A549 (cell line): ENCODE measurements around the gene DCAF8. TPM values are rescaled to one million over a fixed set of nuclear protein-coding genes. Genes with fewer than 3 reads are reported as not detected.

Experiments
- ATAC-seq, 2 experiments: fragments of 200-7000 bp in 1 of 2; fragments of >200 bp in 1 of 2; cut with Nextera tagmentation in 1 of 2; cut with Tn5 transposase in 1 of 2; 3 replicates each; pipeline versions ENCODE4 v1.8.0 to v1.9.1; 2018 to 2020; ENCODE audit warnings: mild to moderate bottlenecking in 1 of 2, moderate library complexity in 1 of 2
- CTCF ChIA-PET: fragments of 300-600 bp; sonication (Branson Sonifier 250); formaldehyde crosslinking; extraction: SDS; loops from one replicate; lab custom pipeline; 2021; ENCODE audit warnings: antibody characterized with exemption, inconsistent platforms; lab: Yijun Ruan, JAX
- POLR2A ChIA-PET: fragments of 350-600 bp; formaldehyde crosslinking; extraction: SDS; loops from one replicate; lab custom pipeline; 2021; ENCODE audit warnings: antibody characterized with exemption, inconsistent platforms; lab: Yijun Ruan, JAX
- DNase-seq, 2 experiments: peaks; one replicate each; pipeline versions ENCODE4 v3.0.0 to v3.0.0-alpha.2; 2011 to 2016; ENCODE audit warnings: low read depth in 1 of 2, low spot score in 1 of 2
- FAIRE-seq: peaks from 2 replicates; lab custom pipeline; 2011; peaks lifted over from hg19 to GRCh38; lab: Jason Lieb, UNC
- H3K27ac ChIP-seq, 2 experiments: fragments of >200 bp; sonication (Bioruptor Twin); formaldehyde crosslinking; 3 replicates each; pipeline ENCODE4 v1.5.1; 2016 to 2017
- H3K4me1 ChIP-seq: fragments of >200 bp; sonication (Bioruptor Twin); formaldehyde crosslinking; 3 replicates; pipeline ENCODE4 v1.6.1; 2016
- H3K4me2 ChIP-seq: fragments of >200 bp; sonication (Bioruptor Twin); formaldehyde crosslinking; 3 replicates; pipeline ENCODE4 v1.6.1; 2016
- H3K4me3 ChIP-seq: fragments of >200 bp; sonication (Bioruptor Twin); formaldehyde crosslinking; 3 replicates; pipeline ENCODE4 v1.5.1; 2016
- H3K9me3 ChIP-seq: fragments of >200 bp; sonication (Bioruptor Twin); formaldehyde crosslinking; 3 replicates; pipeline ENCODE4 v1.6.1; 2016
- BCL3 ChIP-seq: fragments of >200 bp; sonication (Bioruptor Twin); formaldehyde crosslinking; IDR thresholded peaks from 3 replicates; pipeline ENCODE4 v1.6.1; 2016
- CEBPB ChIP-seq, 2 experiments: fragments of >200 bp in 1 of 2; sonication (Bioruptor Twin) in 1 of 2; formaldehyde crosslinking in 1 of 2; IDR thresholded peaks; 2 replicates each; pipeline ENCODE4 v1.6.1; 2012 to 2016
- CHD2 ChIP-seq: fragments of 150-350 bp; IDR thresholded peaks from 2 replicates; pipeline ENCODE4 v1.6.1; 2014; ENCODE audit warnings: low read length; ENCODE audit not compliant: partially characterized antibody
- EHMT2 ChIP-seq: fragments of 200-600 bp; sonication (generic); IDR thresholded peaks from 2 replicates; pipeline ENCODE4 v1.6.1; 2016; ENCODE audit warnings: antibody characterized with exemption, low read depth, mild to moderate bottlenecking, moderate library complexity
- EP300 ChIP-seq, 2 experiments: fragments of >200 bp; sonication (Bioruptor Twin); formaldehyde crosslinking; IDR thresholded peaks; 2 replicates in 1 of 2; 3 replicates in 1 of 2; pipeline ENCODE4 v1.6.1; 2016 to 2017
- FOSB ChIP-seq: fragments of 250-450 bp; sonication (Bioruptor Pico); IDR thresholded peaks from 2 replicates; pipeline ENCODE4 v1.5.0; 2020; ENCODE audit warnings: mild to moderate bottlenecking, moderate library complexity
- FOXS1 ChIP-seq: fragments of 250-450 bp; sonication (Bioruptor Pico); IDR thresholded peaks from 2 replicates; pipeline ENCODE4 v1.5.0; 2020; ENCODE audit warnings: mild to moderate bottlenecking, moderate library complexity
- HDAC2 ChIP-seq: fragments of 200-600 bp; sonication (generic); IDR thresholded peaks from 2 replicates; pipeline ENCODE4 v1.6.1; 2016
- HOXA7 ChIP-seq: fragments of 250-450 bp; sonication (Bioruptor Pico); IDR thresholded peaks from 2 replicates; pipeline ENCODE4 v1.5.0; 2020; ENCODE audit warnings: mild to moderate bottlenecking, moderate library complexity
- HOXB13 ChIP-seq: fragments of 250-450 bp; sonication (Bioruptor Pico); IDR thresholded peaks from 2 replicates; pipeline ENCODE4 v1.5.0; 2020; ENCODE audit warnings: low read depth, mild to moderate bottlenecking, moderate library complexity
- HOXB5 ChIP-seq: fragments of 250-450 bp; sonication (Bioruptor Pico); IDR thresholded peaks from 2 replicates; pipeline ENCODE4 v1.5.0; 2020; ENCODE audit warnings: mild to moderate bottlenecking, moderate library complexity
- JUN ChIP-seq, 2 experiments: fragments of >200 bp; sonication (Bioruptor Twin); formaldehyde crosslinking; IDR thresholded peaks; 2 replicates in 1 of 2; 3 replicates in 1 of 2; pipeline ENCODE4 v1.6.1; 2016 to 2017
- MAFK ChIP-seq: fragments of 450-650 bp; IDR thresholded peaks from 2 replicates; pipeline ENCODE4 v1.6.1; 2014; ENCODE audit not compliant: partially characterized antibody
- NPAS2 ChIP-seq: fragments of 250-450 bp; sonication (Bioruptor Pico); IDR thresholded peaks from 2 replicates; pipeline ENCODE4 v1.8.0; 2022; ENCODE audit warnings: mild to moderate bottlenecking, moderate library complexity, borderline replicate concordance
- PBX3 ChIP-seq: IDR thresholded peaks from 2 replicates; pipeline ENCODE4 v1.6.1; 2012
- POLR2A ChIP-seq: IDR thresholded peaks from 2 replicates; pipeline ENCODE4 v1.6.1; 2012; ENCODE audit warnings: mild to moderate bottlenecking, low read length
- POLR2AphosphoS2 ChIP-seq: conservative IDR thresholded peaks from 2 replicates; pipeline ENCODE4 v1.6.1; 2012; ENCODE audit warnings: low read length, improper control_type of control experiment, inconsistent platforms
- RAD21 ChIP-seq, 2 experiments: fragments of >200 bp in 1 of 2; sonication (Bioruptor Twin) in 1 of 2; formaldehyde crosslinking in 1 of 2; IDR thresholded peaks in 1 of 2; conservative IDR thresholded peaks in 1 of 2; 2 replicates in 1 of 2; 3 replicates in 1 of 2; pipeline ENCODE4 v1.6.1; 2012 to 2018; ENCODE audit warnings: inconsistent platforms in 1 of 2
- REST ChIP-seq: fragments of 200-600 bp; sonication (generic); IDR thresholded peaks from 2 replicates; pipeline ENCODE4 v1.6.1; 2016; ENCODE audit warnings: antibody characterized with exemption, mild to moderate bottlenecking, moderate library complexity
- ZFP36 ChIP-seq: fragments of 450-650 bp; IDR thresholded peaks from 2 replicates; pipeline ENCODE4 v1.6.1; 2014; ENCODE audit warnings: borderline replicate concordance; ENCODE audit not compliant: partially characterized antibody
- ZNF302 ChIP-seq: fragments of 250-450 bp; sonication (Bioruptor Pico); IDR thresholded peaks from 2 replicates; pipeline ENCODE4 v1.9.0; 2021; ENCODE audit warnings: inconsistent platforms, mild to moderate bottlenecking, moderate library complexity
- ZSCAN20 ChIP-seq: fragments of 250-450 bp; sonication (Bioruptor Pico); IDR thresholded peaks from 2 replicates; pipeline ENCODE4 v1.8.0; 2022; ENCODE audit warnings: mild to moderate bottlenecking, moderate library complexity
- WGBS: methylation state at CpG from one replicate; pipeline ENCODE4 v1.1.6; 2017; ENCODE audit errors: missing lambda C conversion rate; 5-methylcytosine and 5-hydroxymethylcytosine counted together
- polyA plus RNA-seq, 4 experiments: library from polyadenylated mRNA; depleted of rRNA in 3 of 4; stranded (reverse); fragments of >200 nt; fragmentation: RNase III in 1 of 4; extraction: RNeasy Plus Mini Kit Qiagen cat#74134 plus additional on column Dnase treatment in 1 of 4; gene quantifications; 2 replicates in 3 of 4; 3 replicates in 1 of 4; pipeline ENCODE4 v1.2.3, GENCODE V29; 2011 to 2017

The DCAF8 gene
- polyA plus RNA-seq, 2 of the 4 experiments (the other 2 are of a cell fraction): 69.8 to 113 TPM

GRCh38 chr1:160207771-160208556, 54.4 kb downstream of the DCAF8 start:
- no peak overlapping the region for H3K4me3 ChIP-seq
- ChIA-PET CTCF (interaction anchor here (1.5 to 7.6 kb wide), 8 partner anchors 9 to 123 kb away, joined by 3 to 52 read pairs (median 14); no protein-coding TSS in a partner anchor), POLR2A (no interaction called here)
- ATAC-seq (no peak), DNase-seq (no peak), FAIRE-seq (no peak)
- H3K27ac ChIP-seq: peak overlapping the region in 1 of 2 experiments; percentile 96; a peak in 2 of 6 replicates
- H3K4me2 ChIP-seq: no peak overlapping the region; the same call in 2 of the 3 replicates
- H3K9me3 ChIP-seq: no peaks in the 10 kb centered on the region
- TF ChIP-seq POLR2AphosphoS2 (no peak), NPAS2 (CRISPR knock-in tag) (no peak), REST (no peak), PBX3 (no peak), HDAC2 (no peak), POLR2A (no peak), MAFK (no peak), EHMT2 (no peak), CEBPB (IDR thresholded peaks at IDR 0.05) (no peak), HOXB13 (CRISPR knock-in tag) (no peak), FOSB (CRISPR knock-in tag) (no peak), BCL3 (no peak), ZSCAN20 (CRISPR knock-in tag) (no peak), JUN (IDR thresholded peaks at IDR 0.05) (no peak), FOXS1 (CRISPR knock-in tag) (no peak), HOXB5 (CRISPR knock-in tag) (no peak), ZNF302 (CRISPR knock-in tag) (no peak)
- H3K4me1 ChIP-seq: peaks cover 45% of the 10 kb centered on the region
- WGBS: 86% methylated on average over 9 of the region's 9 CpGs

GRCh38 chr1:160207118-160207650, 55.2 kb downstream of the DCAF8 start:
- Histone ChIP-seq H3K9me3 (no peaks in the 10 kb centered on the region), H3K27ac (peak overlapping the region in 1 of 2 experiments; percentile 96; a peak in 3 of 6 replicates), H3K4me1 (peaks cover 45% of the 10 kb centered on the region), H3K4me2 (peak overlapping the region; percentile 98), H3K4me3 (no peak overlapping the region)
- POLR2A ChIA-PET: no interaction called here
- WGBS: 86% methylated on average over 4 of the region's 4 CpGs
- ATAC-seq (no peak), FAIRE-seq (no peak), DNase-seq (no peak)
- CTCF ChIA-PET: interaction anchor here (1.5 to 7.6 kb wide), 7 partner anchors 8 to 122 kb away, joined by 4 to 52 read pairs (median 18); no protein-coding TSS in a partner anchor
- no peak for TF ChIP-seq EP300 (IDR thresholded peaks at IDR 0.05)
- no peak for TF ChIP-seq PBX3
- TF ChIP-seq FOSB (CRISPR knock-in tag): no peak
- TF ChIP-seq ZFP36: no peak
- no peak for TF ChIP-seq CHD2
- no peak for TF ChIP-seq FOXS1 (CRISPR knock-in tag)
- TF ChIP-seq HOXB13 (CRISPR knock-in tag): no peak
- no peak for TF ChIP-seq HOXA7
- no peak for TF ChIP-seq RAD21 (conservative IDR thresholded peaks at IDR 0.05 in 1 of 2, IDR thresholded peaks at IDR 0.05 in 1 of 2)
- no peak for TF ChIP-seq MAFK
- no peak for TF ChIP-seq ZNF302 (CRISPR knock-in tag)
